Stimulated activated naive CD8-positive, alpha-beta T cell treated with anti-CD3 and anti-CD28 coated beads, Interleukin-15, amount 100 ng/mL, for 72 hours (primary cell): ENCODE data around the gene UBR4.
"Not testable (repeated sequence)": the region's sequence is repeated elsewhere in the genome, so short reads cannot be mapped to it uniquely, and the experiment has no call there.

Experiments
- ATAC-seq: fragments of 150-1000 bp; cut with Tn5 transposase; 2 replicates; pipeline ENCODE4 v1.10.0; 2021; ENCODE audit warnings: mild to moderate bottlenecking, moderate library complexity
- DNase-seq, 2 donors: peaks; one replicate each; pipeline ENCODE4 v3.0.0; 2021 to 2022
- H3K27ac Mint-ChIP-seq, 2 donors: one replicate each; pipeline ENCODE4 v1.8.0; 2022; ENCODE audit warnings: mild to moderate bottlenecking in 2 of 2, mixed read lengths in 2 of 2, moderate library complexity in 2 of 2
- H3K27me3 Mint-ChIP-seq: one replicate; pipeline ENCODE4 v1.8.0; 2022; ENCODE audit warnings: mixed read lengths
- H3K4me1 Mint-ChIP-seq: one replicate; pipeline ENCODE4 v1.8.0; 2022; ENCODE audit warnings: mild to moderate bottlenecking, mixed read lengths
- H3K4me3 Mint-ChIP-seq, 2 donors: one replicate each; pipeline ENCODE4 v1.8.0; 2022; ENCODE audit warnings: mild to moderate bottlenecking in 2 of 2, mixed read lengths in 2 of 2, moderate library complexity in 1 of 2
- H3K9me3 Mint-ChIP-seq, 2 donors: one replicate each; pipeline ENCODE4 v1.8.0; 2022; ENCODE audit warnings: mixed read lengths in 2 of 2

The UBR4 gene

DNA sequence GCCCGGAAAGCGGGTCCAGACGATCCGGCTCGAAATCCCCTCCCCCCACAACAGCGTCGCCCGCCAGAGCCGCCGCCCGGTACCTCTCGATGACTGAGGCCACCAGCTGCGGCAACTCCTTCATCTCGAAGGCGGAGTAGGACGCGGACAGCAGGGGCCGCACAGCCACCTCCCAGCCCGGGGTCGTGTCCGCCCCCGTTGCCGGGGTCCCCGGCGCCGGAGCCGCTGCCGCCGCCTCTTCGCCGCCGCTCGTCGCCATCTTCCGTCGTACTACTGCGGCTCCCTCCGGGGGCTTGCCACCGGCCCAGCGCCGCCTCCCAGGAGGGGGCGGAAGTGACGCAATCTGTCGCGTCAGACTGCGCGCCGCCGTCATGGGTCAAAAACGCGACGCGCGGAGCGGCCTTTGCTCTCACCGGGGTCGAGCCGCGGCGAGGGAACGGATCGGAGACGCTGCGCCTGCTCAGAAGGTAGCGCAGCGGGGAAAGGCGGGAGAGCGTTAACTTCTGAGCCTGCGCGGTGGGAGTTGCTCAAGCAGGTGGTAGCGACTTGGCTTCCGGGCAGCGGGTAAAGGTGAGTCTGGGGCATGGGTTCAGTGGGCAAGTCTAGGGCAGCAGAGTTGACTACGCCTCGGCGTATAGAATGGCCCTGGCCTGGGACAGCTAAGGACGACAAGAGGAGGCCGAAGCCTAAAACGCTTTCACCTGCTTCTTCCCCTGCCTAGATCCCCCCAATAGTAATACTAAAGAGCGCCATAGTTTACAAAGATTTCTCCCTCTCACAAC lies at the start of gene UBR4:
UBR4 (minus strand) TSS at position 277 of the 782 bp plus-strand sequence; CDS start at position 259, 18 bp downstream.
- Mint-ChIP-seq H3K4me3 (peak within 1 kb of the TSS; percentile 84 to 96), H3K4me1 (peaks cover 70% of the 10 kb centered on the region), H3K27me3 (no peaks in the 10 kb centered on the region), H3K9me3 (no peaks in the 10 kb centered on the region), H3K27ac (peak within 1 kb of the TSS; percentile 92 to 98)
- peak; percentile 93 for ATAC-seq
- peak; percentile 98 for DNase-seq

- Mint-ChIP-seq H3K27me3 (no peaks in the 10 kb centered on the region), H3K27ac (peak overlapping the region in 1 of 2 donors; percentile 87), H3K4me3 (no peak overlapping the region), H3K9me3 (no peaks in the 10 kb centered on the region), H3K4me1 (peaks cover 37% of the 10 kb centered on the region)
- ATAC-seq: no peak
- DNase-seq: no peak
Measured at GRCh38 chr1:19258353-19258752, 48.3 kb upstream of the UBR4 start.

GRCh38 chr1:19257178-19257914 lies 47.3 kb upstream of the UBR4 start:
- Mint-ChIP-seq H3K27me3 (no peaks in the 10 kb centered on the region), H3K9me3 (no peaks in the 10 kb centered on the region), H3K4me3 (no peak overlapping the region), H3K4me1 (peaks cover 44% of the 10 kb centered on the region), H3K27ac (peak overlapping the region; percentile 84 to 92)
- peak; percentile 52 for ATAC-seq
- no peak for DNase-seq

DNA sequence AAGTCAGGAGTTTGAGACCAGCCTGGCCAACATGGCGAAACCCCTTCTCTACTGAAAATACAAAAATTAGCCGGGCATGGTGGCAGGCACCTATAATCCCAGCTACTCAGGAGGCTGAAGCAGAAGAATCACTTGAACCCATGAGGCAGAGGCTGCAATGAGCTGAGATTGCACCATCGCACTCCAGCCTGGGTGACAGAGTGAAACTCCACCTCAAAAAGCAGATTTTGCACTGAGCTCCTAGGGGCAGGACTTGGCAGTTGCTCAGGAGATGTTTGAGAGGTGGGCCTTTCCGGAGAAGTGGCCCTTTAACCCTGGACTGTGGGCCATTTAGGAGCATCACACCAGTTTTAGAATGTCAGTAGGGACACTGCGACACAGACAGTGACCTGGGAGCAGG lies 46.2 kb upstream of the UBR4 start:
- not testable (repeated sequence) for DNase-seq, H3K4me3 Mint-ChIP-seq, ATAC-seq, H3K27me3 Mint-ChIP-seq, H3K9me3 Mint-ChIP-seq
- Mint-ChIP-seq H3K27ac (peak overlapping the region; percentile 57 to 76), H3K4me1 (peaks cover 44% of the 10 kb centered on the region)

DNA sequence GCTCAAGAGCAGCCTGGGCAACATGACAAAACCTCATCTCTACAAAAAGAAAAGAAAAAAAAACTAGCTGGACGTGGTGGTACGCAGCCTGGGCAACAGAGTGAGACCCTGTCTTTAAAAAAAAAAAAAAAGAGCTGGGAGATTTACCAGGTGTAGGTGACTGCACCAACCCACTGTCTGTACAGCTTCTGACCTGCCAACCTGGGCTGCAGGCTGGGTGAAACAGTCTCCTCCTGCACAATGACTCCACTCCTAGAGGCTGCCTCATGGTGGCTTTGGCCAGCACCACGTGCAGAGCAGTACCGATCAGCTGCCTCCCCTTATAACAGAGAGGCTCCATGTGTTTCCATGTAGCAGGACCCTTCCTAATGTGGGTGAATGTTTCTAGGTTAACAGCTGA lies 45.2 kb upstream of the UBR4 start:
- Mint-ChIP-seq H3K4me3 (no peak overlapping the region), H3K4me1 (peaks cover 50% of the 10 kb centered on the region)
- DNase-seq: no peak

GRCh38 chr1:19254416-19254815 lies 44.4 kb upstream of the UBR4 start:
- Mint-ChIP-seq H3K4me3 (no peak overlapping the region), H3K27ac (peak overlapping the region; percentile 5 to 27), H3K9me3 (no peaks in the 10 kb centered on the region), H3K4me1 (peaks cover 58% of the 10 kb centered on the region), H3K27me3 (no peaks in the 10 kb centered on the region)
- DNase-seq (no peak), ATAC-seq (no peak)

More for the DNA sequence above, 45.2 kb upstream of the UBR4 start:
- Mint-ChIP-seq H3K9me3 (no peaks in the 10 kb centered on the region), H3K27ac (no peak overlapping the region), H3K27me3 (no peaks in the 10 kb centered on the region)
- no peak for ATAC-seq

DNA sequence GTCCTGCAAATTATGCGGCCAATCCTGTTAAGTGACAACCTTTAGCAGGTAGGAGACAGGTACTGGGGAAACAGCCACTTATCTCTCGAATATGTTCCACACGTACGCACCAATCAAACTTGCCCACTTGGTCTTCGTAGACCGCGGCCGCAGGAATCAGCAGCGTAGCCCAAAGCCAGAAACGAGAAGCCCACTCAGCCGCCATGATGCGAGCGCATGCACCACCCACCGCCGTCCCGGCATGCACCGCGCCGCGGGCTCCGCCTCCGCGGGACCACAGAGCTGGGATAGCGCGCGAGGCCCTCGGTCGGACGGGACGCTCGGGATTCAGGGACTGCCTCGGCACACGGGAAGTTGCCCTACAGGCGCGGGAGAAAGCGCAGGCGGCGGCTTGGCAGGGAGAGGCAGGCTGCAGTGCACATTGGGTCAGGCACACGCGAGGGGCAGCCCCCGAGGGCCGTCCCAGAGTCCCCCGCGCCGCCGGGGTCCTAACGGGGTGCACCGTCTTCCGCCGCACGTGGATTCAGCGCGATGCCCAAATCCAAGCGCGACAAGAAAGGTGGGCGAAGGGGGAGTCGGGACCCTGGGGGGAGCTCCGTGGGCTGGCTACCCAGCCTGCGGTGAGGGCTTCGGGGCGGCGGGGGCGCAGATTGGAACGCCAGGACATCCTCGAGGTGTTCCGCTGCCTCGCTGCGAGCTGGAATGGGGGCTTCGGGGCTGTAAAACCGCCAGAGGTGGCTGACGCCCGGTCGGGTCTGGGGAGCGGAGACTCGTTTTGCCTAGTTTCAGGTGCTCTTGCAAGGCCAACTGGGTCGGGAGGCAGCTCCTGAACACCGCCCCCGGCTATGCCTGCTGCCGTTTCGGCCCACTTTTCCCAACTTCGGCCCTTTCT lies 41.5 kb upstream of the UBR4 start, which contains the start of the genes EMC1 and MRTO4:
EMC1 (minus strand) TSS at position 220 of the 892 bp plus-strand sequence; CDS start at position 205, 15 bp downstream.
MRTO4 (plus strand) TSS at position 501 of the 892 bp plus-strand sequence; CDS start at position 532, 31 bp downstream.
- H3K27me3 Mint-ChIP-seq: no peaks in the 10 kb centered on the region
- no peaks in the 10 kb centered on the region for H3K9me3 Mint-ChIP-seq
- ATAC-seq (peak; percentile 97), DNase-seq (peak; percentile 90 to 91)
- H3K27ac Mint-ChIP-seq: peak within 1 kb of the TSS; percentile 100
- peak within 1 kb of the TSS; percentile 93 to 99 for H3K4me3 Mint-ChIP-seq
- H3K4me1 Mint-ChIP-seq: peaks cover 48% of the 10 kb centered on the region

DNA sequence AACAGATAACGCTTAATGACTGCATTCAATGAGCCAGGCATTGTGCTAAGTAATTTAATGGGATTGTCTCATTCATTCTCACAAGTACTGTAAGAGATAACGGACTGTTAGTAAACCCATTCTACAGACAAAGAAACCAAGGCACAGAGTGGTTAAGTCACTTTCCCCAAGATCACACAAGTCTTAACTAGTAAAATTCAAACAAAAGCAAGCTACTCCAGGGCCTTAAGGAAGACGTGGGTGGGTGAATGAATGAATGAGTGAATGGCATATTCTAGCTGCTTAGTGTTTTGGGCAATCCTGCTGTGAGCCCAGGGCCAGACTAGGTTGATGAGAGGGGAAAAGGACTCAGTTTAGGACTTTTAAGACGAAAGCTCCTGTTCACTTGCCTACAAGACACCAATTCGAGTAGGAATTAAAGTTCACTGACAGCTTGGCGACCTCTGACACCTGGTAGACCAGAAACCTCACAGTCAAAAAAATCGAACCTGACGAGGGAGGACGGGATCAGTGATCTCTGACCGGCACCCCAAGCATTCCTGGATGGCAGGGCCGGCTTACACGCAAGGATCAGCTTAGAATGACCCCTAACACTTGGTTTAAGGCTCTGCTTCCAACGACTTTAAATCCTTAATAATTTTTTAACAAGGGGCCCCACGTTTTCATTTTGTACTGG lies 40.7 kb upstream of the UBR4 start:
- ATAC-seq (no peak), DNase-seq (peak in 1 of 2 donors; percentile 16)
- peak overlapping the region; percentile 93 to 99 for H3K4me3 Mint-ChIP-seq
- H3K27me3 Mint-ChIP-seq: no peaks in the 10 kb centered on the region
- H3K9me3 Mint-ChIP-seq: no peaks in the 10 kb centered on the region
- H3K4me1 Mint-ChIP-seq: peaks cover 42% of the 10 kb centered on the region
- H3K27ac Mint-ChIP-seq: peak overlapping the region; percentile 93 to 100

GRCh38 chr1:19240673-19241538 lies 30.8 kb upstream of the UBR4 start:
- no peaks in the 10 kb centered on the region for H3K9me3 Mint-ChIP-seq
- H3K27me3 Mint-ChIP-seq: no peaks in the 10 kb centered on the region
- ATAC-seq: peak; percentile 89
- no peaks in the 10 kb centered on the region for H3K4me1 Mint-ChIP-seq
- no peak overlapping the region for H3K4me3 Mint-ChIP-seq
- peak overlapping the region in 1 of 2 donors; percentile 30 for H3K27ac Mint-ChIP-seq
- peak; percentile 67 to 68 for DNase-seq

DNA sequence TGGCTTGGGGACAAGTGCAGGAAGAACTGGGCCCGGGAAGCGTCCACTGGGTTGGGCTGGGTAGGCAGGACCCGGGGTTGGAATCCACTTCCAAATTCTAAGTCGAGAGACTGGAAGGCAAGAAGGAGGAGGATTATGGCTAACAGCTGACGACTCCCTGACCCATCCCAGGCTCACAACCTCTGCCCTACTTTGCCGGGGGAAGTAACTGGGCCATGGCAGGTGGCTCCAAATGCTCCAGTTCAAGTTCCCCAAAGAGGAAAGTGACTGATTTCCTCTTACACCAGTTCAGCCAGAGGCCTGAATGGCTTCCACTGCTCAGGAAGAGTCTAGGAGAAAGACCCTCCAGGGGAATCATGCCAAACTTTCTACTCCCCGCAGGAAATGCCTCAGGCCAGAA lies 29.8 kb upstream of the UBR4 start:
- Mint-ChIP-seq H3K27me3 (no peaks in the 10 kb centered on the region), H3K4me1 (no peaks in the 10 kb centered on the region), H3K4me3 (no peak overlapping the region), H3K9me3 (no peaks in the 10 kb centered on the region), H3K27ac (no peak overlapping the region)
- DNase-seq (no peak), ATAC-seq (no peak)

DNA sequence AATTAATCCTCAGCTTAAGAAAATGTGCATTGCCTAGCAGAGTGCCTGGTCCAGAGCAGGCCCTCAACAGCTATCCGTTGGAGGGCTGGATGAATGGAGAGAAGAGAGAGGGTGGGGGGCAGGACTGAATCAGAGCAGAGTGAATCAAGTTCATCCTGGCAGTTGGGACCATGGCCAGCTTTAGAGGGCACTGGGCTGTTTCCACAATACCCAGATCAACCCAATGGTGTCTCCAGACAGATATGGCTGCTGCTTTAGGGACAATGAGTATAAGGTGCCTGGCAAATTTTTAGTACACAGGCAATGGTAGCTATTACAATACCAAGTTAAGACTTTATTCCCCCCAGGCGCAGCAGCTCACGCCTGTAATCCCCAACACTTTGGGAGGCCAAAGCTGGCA lies 24.2 kb upstream of the UBR4 start:
- H3K4me3 Mint-ChIP-seq: no peak overlapping the region
- H3K27ac Mint-ChIP-seq: peak overlapping the region; percentile 19 to 40
- no peaks in the 10 kb centered on the region for H3K9me3 Mint-ChIP-seq

GRCh38 chr1:19232524-19232846 lies 22.4 kb upstream of the UBR4 start:
- no peaks in the 10 kb centered on the region for H3K4me1 Mint-ChIP-seq

More for the DNA sequence above, 24.2 kb upstream of the UBR4 start:
- DNase-seq: no peak
- H3K4me1 Mint-ChIP-seq: no peaks in the 10 kb centered on the region
- no peaks in the 10 kb centered on the region for H3K27me3 Mint-ChIP-seq
- no peak for ATAC-seq

DNA sequence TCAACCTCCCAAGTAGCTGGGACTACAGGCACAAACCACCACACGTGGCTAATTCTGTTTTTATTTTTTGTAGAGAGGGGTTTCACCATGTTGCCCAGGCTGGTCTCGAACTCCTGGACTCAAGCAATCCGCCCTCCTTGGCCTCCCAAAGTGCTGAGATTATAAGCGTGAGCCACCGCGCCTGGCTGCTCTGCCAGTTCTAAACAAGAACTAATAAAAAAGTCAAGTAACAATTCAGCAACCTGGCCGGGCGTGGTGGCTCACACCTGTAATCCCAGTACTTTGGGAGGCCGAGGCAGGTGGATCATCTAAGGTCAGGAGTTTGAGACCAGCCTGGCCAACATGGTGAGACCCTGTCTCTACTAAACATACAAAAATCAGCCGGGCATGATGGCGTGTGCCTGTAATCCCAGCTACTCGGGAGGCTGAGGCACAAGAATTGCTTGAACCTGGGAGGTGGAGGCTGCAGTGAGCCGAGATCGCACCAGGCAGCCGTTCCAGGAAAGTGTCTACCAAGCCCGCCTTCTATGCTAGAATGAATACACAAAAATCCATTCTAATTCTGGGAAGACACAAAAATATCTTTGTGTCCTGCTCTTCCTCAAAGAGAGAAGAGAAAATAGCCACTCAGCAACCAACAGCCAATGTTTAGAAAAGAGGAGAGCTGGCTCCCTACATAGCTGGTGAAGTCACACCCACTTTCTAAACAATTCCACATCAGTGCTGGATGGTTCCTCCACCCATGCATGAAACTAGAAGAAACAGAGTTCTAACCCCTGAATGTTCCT lies 21.9 kb upstream of the UBR4 start:
- not testable (repeated sequence) for H3K27me3 Mint-ChIP-seq, H3K4me3 Mint-ChIP-seq, H3K9me3 Mint-ChIP-seq, H3K4me1 Mint-ChIP-seq, DNase-seq, H3K27ac Mint-ChIP-seq, ATAC-seq

More at GRCh38 chr1:19232524-19232846, 22.4 kb upstream of the UBR4 start:
- Mint-ChIP-seq H3K4me3 (no peak overlapping the region), H3K27me3 (no peaks in the 10 kb centered on the region), H3K9me3 (no peaks in the 10 kb centered on the region), H3K27ac (no peak overlapping the region)
- DNase-seq (no peak), ATAC-seq (no peak)
